Measurements from ENCODE around the gene CEP170B. TPM values are rescaled to one million over a fixed set of nuclear protein-coding genes. Genes with fewer than 3 reads are reported as not detected.

Gene CEP170B
- total and polyA plus RNA-seq, 4 donors, result 1.5 to 10.9 (median 6.7) TPM

DNA sequence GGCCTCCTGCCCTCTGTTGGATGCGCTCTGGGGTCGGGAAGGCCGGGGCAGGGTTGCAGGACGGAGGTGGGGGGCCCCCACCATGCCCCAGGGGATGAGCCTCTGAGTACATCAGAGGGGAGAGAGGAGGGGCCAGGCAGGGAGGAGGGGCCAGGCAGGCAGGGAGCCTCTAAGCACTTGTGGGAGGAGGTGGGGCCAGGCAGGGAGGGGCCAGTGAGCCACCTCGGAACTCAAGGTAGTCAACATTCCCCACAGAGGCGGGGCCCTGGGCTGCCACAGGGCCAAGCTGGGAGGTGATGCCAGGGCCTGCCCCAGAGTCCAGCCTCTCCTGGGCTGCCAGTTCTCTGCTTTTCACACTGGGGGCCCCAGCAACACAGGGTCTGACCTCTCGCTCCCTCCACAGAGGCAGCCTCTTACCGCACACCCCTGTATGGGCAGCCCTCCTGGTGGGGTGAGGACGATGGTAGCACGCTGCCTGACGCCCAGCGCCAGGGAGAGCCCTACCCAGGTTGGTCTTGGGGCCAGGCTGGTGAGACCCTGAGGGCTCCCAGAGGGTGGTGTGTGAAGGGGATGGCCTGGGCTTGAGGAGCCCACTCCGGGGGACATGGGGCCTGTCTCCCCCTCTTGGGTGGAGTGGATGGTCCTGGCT lies 17.4 kb downstream of the CEP170B start (continued):
- TF ChIP-seq REST (IDR thresholded peaks at IDR 0.05) (no peak), EGR1 (IDR thresholded peaks at IDR 0.05; ENCODE audit: low read depth in 2 of 2) (no peak), HNF4A (conservative IDR thresholded peaks at IDR 0.05) (no peak), TAF1 (conservative IDR thresholded peaks at IDR 0.05) (no peak), NR2F2 (IDR thresholded peaks at IDR 0.05) (no peak)

- Histone ChIP-seq H3K27ac (ENCODE audit: low read depth in 1 of 2, low read length in 2 of 2) (no peak overlapping the region), H3K27me3 (ENCODE audit: control insufficient read depth in 4 of 4, insufficient read depth in 4 of 4, low read length in 3 of 4) (no peaks in the 10 kb centered on the region), H3K36me3 (ENCODE audit: control insufficient read depth in 4 of 4, insufficient read depth in 3 of 4, low read depth in 1 of 4, low read length in 3 of 4) (peaks cover 2 to 50% (median 22%) of the 10 kb centered on the region in 4 donors), H3K4me1 (ENCODE audit: control insufficient read depth in 4 of 4, insufficient read depth in 4 of 4, low read length in 3 of 4) (no peaks in the 10 kb centered on the region), H3K9ac (ENCODE audit: low read depth in 1 of 2, low read length in 2 of 2) (no peak overlapping the region), H3K9me3 (ENCODE audit: control insufficient read depth in 4 of 4, low read length in 3 of 4) (no peaks in the 10 kb centered on the region), H3K4me3 (ENCODE audit: low read depth in 1 of 3, low read length in 3 of 3) (no peak overlapping the region)
- WGBS, result 91% methylated on average over 38 of the region's 38 CpGs
- no peak for DNase-seq (ENCODE audit: low spot score)
- TF ChIP-seq HNF4G (IDR thresholded peaks at IDR 0.05) (no peak), ATF3 (IDR thresholded peaks at IDR 0.05) (no peak), REST (IDR thresholded peaks at IDR 0.05) (no peak), CTCF (IDR thresholded peaks at IDR 0.05; ENCODE audit: low read depth, low read length, missing input control) (no peak), TAF1 (conservative IDR thresholded peaks at IDR 0.05) (no peak), FOXA2 (IDR thresholded peaks at IDR 0.05) (no peak), RXRA (IDR thresholded peaks at IDR 0.05) (no peak), FOXA1 (IDR thresholded peaks at IDR 0.05) (no peak)
These were observed 18.1 kb downstream of the CEP170B start for GRCh38 chr14:104882991-104883660.
